K562 (cell line): ENCODE data around the gene CLCF1. TPM values are rescaled to one million over a fixed set of nuclear protein-coding genes. Genes with fewer than 3 reads are reported as not detected.

Source experiments
- ATAC-seq: fragments of 200-7000 bp; cut with Tn5 transposase; 3 replicates; pipeline ENCODE4 v1.9.1; 2020; ENCODE audit warnings: moderate library complexity
- BruUV-seq: library from RNA; stranded (reverse); fragments of 400-500 nt; replicated peaks from 2 replicates; lab custom pipeline; 2021; lab: Mats Ljungman, UMichigan
- CTCF ChIA-PET: fragments of 300-600 bp; formaldehyde crosslinking; extraction: SDS; loops from one replicate; lab custom pipeline; 2021; ENCODE audit warnings: low intra/inter-chr PET ratio; lab: Yijun Ruan, JAX
- POLR2A ChIA-PET: fragments of 300-600, 350-650 bp; sonication (Branson Sonifier 250); formaldehyde crosslinking; extraction: SDS; loops from one replicate; lab custom pipeline; 2021; ENCODE audit warnings: antibody characterized with exemption, inconsistent platforms; lab: Yijun Ruan, JAX
- DNase-seq, 4 experiments: peaks; one replicate each; pipeline versions ENCODE4 v3.0.0 to v3.0.0-alpha.2; 2011 to 2018; ENCODE audit warnings: low spot score in 3 of 4, mixed read lengths in 3 of 4; ENCODE audit errors: extremely low read depth in 1 of 4
- FAIRE-seq: peaks from 2 replicates; lab custom pipeline; 2011; peaks lifted over from hg19 to GRCh38; lab: Jason Lieb, UNC
- H2AFZ ChIP-seq: 2 replicates; pipeline ENCODE4 v1.6.0; 2011; ENCODE audit warnings: low read depth, low read length, control low read depth, inconsistent platforms
- H3K27ac ChIP-seq: fragments of 200-600 bp; 3 replicates; pipeline ENCODE4 v1.8.0; 2011; ENCODE audit warnings: low read depth, mild to moderate bottlenecking, control low read depth, inconsistent platforms, low read length, moderate library complexity, mixed read lengths; ENCODE audit errors: extremely low read depth
- H3K27me3 ChIP-seq, 2 experiments: fragments of 300-600 bp in 1 of 2; 2 replicates in 1 of 2; 3 replicates in 1 of 2; pipeline versions ENCODE4 v1.6.0 to v1.8.0; 2011; ENCODE audit warnings: inconsistent platforms in 2 of 2, low read length in 2 of 2, mild to moderate bottlenecking in 1 of 2, mixed read lengths in 1 of 2, moderate library complexity in 1 of 2; ENCODE audit not compliant: control insufficient read depth in 2 of 2, insufficient read depth in 2 of 2
- H3K36me3 ChIP-seq: fragments of 300-600 bp; 3 replicates; pipeline ENCODE4 v1.8.0; 2011; ENCODE audit warnings: mild to moderate bottlenecking, low read length, inconsistent platforms; ENCODE audit not compliant: control insufficient read depth, insufficient read depth
- H3K4me1 ChIP-seq, 2 experiments: fragments of 200-600 bp in 1 of 2; replicated peaks in 1 of 2; 2 replicates in 1 of 2; 3 replicates in 1 of 2; pipeline versions ENCODE4 v1.5.1 to v1.8.0; 2011; ENCODE audit warnings: inconsistent platforms in 2 of 2, low read length in 2 of 2, mild to moderate bottlenecking in 1 of 2, mixed read lengths in 1 of 2, moderate library complexity in 1 of 2; ENCODE audit not compliant: control insufficient read depth in 2 of 2, insufficient read depth in 2 of 2
- H3K4me2 ChIP-seq: 2 replicates; pipeline ENCODE4 v1.6.1; 2011; ENCODE audit warnings: low read length, control low read depth, inconsistent platforms, mixed read lengths; ENCODE audit not compliant: insufficient read depth
- H3K4me3 ChIP-seq: fragments of 200-600 bp; sonication (generic), shearing (Covaris generic); 2 replicates; pipeline ENCODE4 v1.5.1; 2016; ENCODE audit warnings: control low read depth, inconsistent platforms
- H3K79me2 ChIP-seq: fragments of 200-600 bp; 3 replicates; pipeline ENCODE4 v1.8.0; 2011; ENCODE audit warnings: low read length, inconsistent platforms; ENCODE audit not compliant: control insufficient read depth, insufficient read depth
- H3K9ac ChIP-seq, 2 experiments: 2 replicates each; pipeline versions ENCODE4 v1.6.0 to v1.6.1; 2011; ENCODE audit warnings: low read depth in 2 of 2, low read length in 2 of 2, control low read depth in 1 of 2, inconsistent platforms in 1 of 2, mild to moderate bottlenecking in 1 of 2, mixed read lengths in 1 of 2; ENCODE audit not compliant: insufficient read depth in 1 of 2
- H3K9me1 ChIP-seq: one replicate; pipeline ENCODE4 v1.6.0; 2011; ENCODE audit warnings: inconsistent platforms, mild to moderate bottlenecking, low read length, moderate library complexity; ENCODE audit not compliant: control insufficient read depth, insufficient read depth
- H3K9me3 ChIP-seq: replicated peaks from 2 replicates; pipeline ENCODE4 v1.5.1; 2011; ENCODE audit warnings: low read depth, low read length, inconsistent platforms; ENCODE audit not compliant: control insufficient read depth, insufficient read depth
- H4K20me1 ChIP-seq: replicated peaks from 2 replicates; pipeline ENCODE4 v1.6.1; 2011; ENCODE audit warnings: low read length, inconsistent platforms, mixed read lengths; ENCODE audit not compliant: control insufficient read depth, insufficient read depth
- HDGF ChIP-seq: fragments of 450-650 bp; IDR thresholded peaks from 2 replicates; pipeline ENCODE4 v1.6.1; 2016
- HSF4 ChIP-seq: fragments of 250-450 bp; sonication (Bioruptor Pico); IDR thresholded peaks from 2 replicates; pipeline ENCODE4 v2.1.2; 2022; ENCODE audit warnings: mild to moderate bottlenecking, moderate library complexity, borderline replicate concordance
- MCM3 ChIP-seq: fragments of 450-650 bp; IDR thresholded peaks from 2 replicates; pipeline ENCODE4 v1.6.1; 2016
- PHF8 ChIP-seq: fragments of 200-600 bp; sonication (generic); IDR thresholded peaks from 2 replicates; pipeline ENCODE4 v1.6.1; 2012; ENCODE audit warnings: mixed run types, mild to moderate bottlenecking, inconsistent platforms, low read length, moderate library complexity, borderline replicate concordance
- POLR2H ChIP-seq: IDR thresholded peaks from 2 replicates; pipeline ENCODE4 v1.6.1; 2016; ENCODE audit warnings: missing genetic modification characterization, low read depth, mild to moderate bottlenecking, control low read depth, missing compliant biosample characterization, moderate library complexity
- SIN3B ChIP-seq: fragments of 450-650 bp; IDR thresholded peaks from 2 replicates; pipeline ENCODE4 v1.6.1; 2017; ENCODE audit warnings: low read depth, mild to moderate bottlenecking, moderate library complexity
- STAT5B ChIP-seq: fragments of 250-450 bp; sonication (Bioruptor Pico); IDR thresholded peaks from 2 replicates; pipeline ENCODE4 v1.8.0; 2021; ENCODE audit warnings: mild to moderate bottlenecking, inconsistent platforms
- ZSCAN32 ChIP-seq: fragments of 450-650 bp; formaldehyde crosslinking; IDR thresholded peaks from 2 replicates; pipeline ENCODE4 v1.4.0; 2020; ENCODE audit warnings: mild to moderate bottlenecking, moderate library complexity
- WGBS: fragments of 100-300 bp; shearing (Covaris generic); methylation state at CpG from one replicate; pipeline ENCODE4 v1.1.6; 2016; ENCODE audit warnings: low coverage, mixed read lengths; ENCODE audit not compliant: insufficient coverage; ENCODE audit errors: missing lambda C conversion rate; 5-methylcytosine and 5-hydroxymethylcytosine counted together
- in situ Hi-C: fragments of 300-500 bp; cut with MboI; formaldehyde crosslinking; loops from 4 replicates; pipeline ENCODE4 v1.15.0; 2018; ENCODE audit warnings: inconsistent platforms, mixed read lengths
- intact Hi-C: fragments of 100-400 bp; cut with micrococcal nuclease; formaldehyde crosslinking; loops from 2 replicates; pipeline ENCODE4 v1.14.2; 2022
- polyA plus RNA-seq, 8 experiments: library from polyadenylated mRNA; depleted of rRNA in 4 of 8; stranded (reverse) in 5 of 8; unstranded in 3 of 8; fragments of >200 nt; fragmentation: Nextera tagmentation in 2 of 8; fragmentation: Illumina TruSeq in 1 of 8; extraction: Ambion mirVana in 2 of 8; extraction: Trizol in 1 of 8; gene quantifications; 2 replicates each; pipeline versions ENCODE4 v1.2.1 to v1.2.3, GENCODE V29; 2011 to 2014; ENCODE audit warnings: inconsistent platforms in 1 of 8, missing spikeins in 1 of 8
- total RNA-seq, 7 experiments: library from RNA; depleted of rRNA in 6 of 7; stranded (reverse); fragments of >200 nt in 6 of 7; fragmentation: Illumina TruSeq in 2 of 7; extraction: Trizol in 2 of 7; gene quantifications; 2 replicates each; pipeline versions ENCODE4 v1.2.1 to v1.2.3, GENCODE V29; 2011 to 2021; ENCODE audit warnings: low replicate concordance in 1 of 7
- TF ChIP-seq, protein P1 (sequence below): sonication (generic); formaldehyde crosslinking; IDR thresholded peaks from 2 replicates; pipeline ENCODE4 v1.9.0; 2022; ENCODE audit warnings: mild to moderate bottlenecking, missing genetic modification reagents
- TF ChIP-seq, protein P2 (sequence below): fragments of 450-650 bp; IDR thresholded peaks from 2 replicates; pipeline ENCODE4 v1.6.1; 2016; ENCODE audit warnings: mild to moderate bottlenecking, moderate library complexity

Gene CLCF1
- total and polyA plus RNA-seq, 9 of the 15 experiments (the other 6 are each of a cell fraction or from before 2014, with no cell fraction given), result 0.49 to 5.8 (median 3.0) TPM

GRCh38 chr11:67372321-67372992, 941 bp downstream of the CLCF1 start:
- Histone ChIP-seq H3K9ac (peak overlapping the region; percentile 90 to 95; a peak in 3 of 4 replicates), H3K36me3 (no peaks in the 10 kb centered on the region), H3K4me2 (peak overlapping the region; percentile 79), H3K27ac (peak overlapping the region; percentile 95), H3K79me2 (peaks cover 39% of the 10 kb centered on the region; the same call in 2 of the 3 replicates), H3K4me3 (peak overlapping the region; percentile 96), H2AFZ (peak overlapping the region; percentile 62), H3K27me3 (no peaks in the 10 kb centered on the region), H4K20me1 (no peaks in the 10 kb centered on the region), H3K9me3 (no peaks in the 10 kb centered on the region), H3K9me1 (no peaks in the 10 kb centered on the region), H3K4me1 (peaks cover 52 to 69% of the 10 kb centered on the region in 2 experiments)
- DNase-seq, result peak; percentile 67 to 89 (median 83)
- BruUV-seq, result no TSS peak
- POLR2A ChIA-PET, result interaction anchor here (1.2 to 3.0 kb wide), 3 partner anchors 9 to 21 kb away, joined by 3 to 10 read pairs (median 5); no protein-coding TSS in a partner anchor
- ATAC-seq, result peak; percentile 5
- 4% methylated on average over 25 of the region's 78 CpGs for WGBS
- no peak for FAIRE-seq
- intact Hi-C loops, result no loop called here
- in situ Hi-C loops, result no loop called here
- CTCF ChIA-PET, result interaction anchor here (4.1 kb wide), 1 partner anchor 15 kb away, joined by 21 read pairs; no protein-coding TSS in a partner anchor
- no peak for TF ChIP-seq HSF4 (CRISPR knock-in tag)
- TF ChIP-seq MCM3, result no peak
- 0 out of 2 replicates have a peak, but pooled peaks have one; percentile 15 for TF ChIP-seq ZSCAN32 (CRISPR knock-in tag)
- TF ChIP-seq SIN3B, result no peak
- TF ChIP-seq, protein P1, sequence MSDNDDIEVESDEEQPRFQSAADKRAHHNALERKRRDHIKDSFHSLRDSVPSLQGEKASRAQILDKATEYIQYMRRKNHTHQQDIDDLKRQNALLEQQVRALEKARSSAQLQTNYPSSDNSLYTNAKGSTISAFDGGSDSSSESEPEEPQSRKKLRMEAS (CRISPR knock-in tag), result no peak
- TF ChIP-seq STAT5B, result no peak
- TF ChIP-seq HDGF, result no peak
- no peak for TF ChIP-seq POLR2H (tag)
- TF ChIP-seq PHF8, result peak; percentile 57; the same call in 1 of the 2 replicates
- TF ChIP-seq, protein P2, sequence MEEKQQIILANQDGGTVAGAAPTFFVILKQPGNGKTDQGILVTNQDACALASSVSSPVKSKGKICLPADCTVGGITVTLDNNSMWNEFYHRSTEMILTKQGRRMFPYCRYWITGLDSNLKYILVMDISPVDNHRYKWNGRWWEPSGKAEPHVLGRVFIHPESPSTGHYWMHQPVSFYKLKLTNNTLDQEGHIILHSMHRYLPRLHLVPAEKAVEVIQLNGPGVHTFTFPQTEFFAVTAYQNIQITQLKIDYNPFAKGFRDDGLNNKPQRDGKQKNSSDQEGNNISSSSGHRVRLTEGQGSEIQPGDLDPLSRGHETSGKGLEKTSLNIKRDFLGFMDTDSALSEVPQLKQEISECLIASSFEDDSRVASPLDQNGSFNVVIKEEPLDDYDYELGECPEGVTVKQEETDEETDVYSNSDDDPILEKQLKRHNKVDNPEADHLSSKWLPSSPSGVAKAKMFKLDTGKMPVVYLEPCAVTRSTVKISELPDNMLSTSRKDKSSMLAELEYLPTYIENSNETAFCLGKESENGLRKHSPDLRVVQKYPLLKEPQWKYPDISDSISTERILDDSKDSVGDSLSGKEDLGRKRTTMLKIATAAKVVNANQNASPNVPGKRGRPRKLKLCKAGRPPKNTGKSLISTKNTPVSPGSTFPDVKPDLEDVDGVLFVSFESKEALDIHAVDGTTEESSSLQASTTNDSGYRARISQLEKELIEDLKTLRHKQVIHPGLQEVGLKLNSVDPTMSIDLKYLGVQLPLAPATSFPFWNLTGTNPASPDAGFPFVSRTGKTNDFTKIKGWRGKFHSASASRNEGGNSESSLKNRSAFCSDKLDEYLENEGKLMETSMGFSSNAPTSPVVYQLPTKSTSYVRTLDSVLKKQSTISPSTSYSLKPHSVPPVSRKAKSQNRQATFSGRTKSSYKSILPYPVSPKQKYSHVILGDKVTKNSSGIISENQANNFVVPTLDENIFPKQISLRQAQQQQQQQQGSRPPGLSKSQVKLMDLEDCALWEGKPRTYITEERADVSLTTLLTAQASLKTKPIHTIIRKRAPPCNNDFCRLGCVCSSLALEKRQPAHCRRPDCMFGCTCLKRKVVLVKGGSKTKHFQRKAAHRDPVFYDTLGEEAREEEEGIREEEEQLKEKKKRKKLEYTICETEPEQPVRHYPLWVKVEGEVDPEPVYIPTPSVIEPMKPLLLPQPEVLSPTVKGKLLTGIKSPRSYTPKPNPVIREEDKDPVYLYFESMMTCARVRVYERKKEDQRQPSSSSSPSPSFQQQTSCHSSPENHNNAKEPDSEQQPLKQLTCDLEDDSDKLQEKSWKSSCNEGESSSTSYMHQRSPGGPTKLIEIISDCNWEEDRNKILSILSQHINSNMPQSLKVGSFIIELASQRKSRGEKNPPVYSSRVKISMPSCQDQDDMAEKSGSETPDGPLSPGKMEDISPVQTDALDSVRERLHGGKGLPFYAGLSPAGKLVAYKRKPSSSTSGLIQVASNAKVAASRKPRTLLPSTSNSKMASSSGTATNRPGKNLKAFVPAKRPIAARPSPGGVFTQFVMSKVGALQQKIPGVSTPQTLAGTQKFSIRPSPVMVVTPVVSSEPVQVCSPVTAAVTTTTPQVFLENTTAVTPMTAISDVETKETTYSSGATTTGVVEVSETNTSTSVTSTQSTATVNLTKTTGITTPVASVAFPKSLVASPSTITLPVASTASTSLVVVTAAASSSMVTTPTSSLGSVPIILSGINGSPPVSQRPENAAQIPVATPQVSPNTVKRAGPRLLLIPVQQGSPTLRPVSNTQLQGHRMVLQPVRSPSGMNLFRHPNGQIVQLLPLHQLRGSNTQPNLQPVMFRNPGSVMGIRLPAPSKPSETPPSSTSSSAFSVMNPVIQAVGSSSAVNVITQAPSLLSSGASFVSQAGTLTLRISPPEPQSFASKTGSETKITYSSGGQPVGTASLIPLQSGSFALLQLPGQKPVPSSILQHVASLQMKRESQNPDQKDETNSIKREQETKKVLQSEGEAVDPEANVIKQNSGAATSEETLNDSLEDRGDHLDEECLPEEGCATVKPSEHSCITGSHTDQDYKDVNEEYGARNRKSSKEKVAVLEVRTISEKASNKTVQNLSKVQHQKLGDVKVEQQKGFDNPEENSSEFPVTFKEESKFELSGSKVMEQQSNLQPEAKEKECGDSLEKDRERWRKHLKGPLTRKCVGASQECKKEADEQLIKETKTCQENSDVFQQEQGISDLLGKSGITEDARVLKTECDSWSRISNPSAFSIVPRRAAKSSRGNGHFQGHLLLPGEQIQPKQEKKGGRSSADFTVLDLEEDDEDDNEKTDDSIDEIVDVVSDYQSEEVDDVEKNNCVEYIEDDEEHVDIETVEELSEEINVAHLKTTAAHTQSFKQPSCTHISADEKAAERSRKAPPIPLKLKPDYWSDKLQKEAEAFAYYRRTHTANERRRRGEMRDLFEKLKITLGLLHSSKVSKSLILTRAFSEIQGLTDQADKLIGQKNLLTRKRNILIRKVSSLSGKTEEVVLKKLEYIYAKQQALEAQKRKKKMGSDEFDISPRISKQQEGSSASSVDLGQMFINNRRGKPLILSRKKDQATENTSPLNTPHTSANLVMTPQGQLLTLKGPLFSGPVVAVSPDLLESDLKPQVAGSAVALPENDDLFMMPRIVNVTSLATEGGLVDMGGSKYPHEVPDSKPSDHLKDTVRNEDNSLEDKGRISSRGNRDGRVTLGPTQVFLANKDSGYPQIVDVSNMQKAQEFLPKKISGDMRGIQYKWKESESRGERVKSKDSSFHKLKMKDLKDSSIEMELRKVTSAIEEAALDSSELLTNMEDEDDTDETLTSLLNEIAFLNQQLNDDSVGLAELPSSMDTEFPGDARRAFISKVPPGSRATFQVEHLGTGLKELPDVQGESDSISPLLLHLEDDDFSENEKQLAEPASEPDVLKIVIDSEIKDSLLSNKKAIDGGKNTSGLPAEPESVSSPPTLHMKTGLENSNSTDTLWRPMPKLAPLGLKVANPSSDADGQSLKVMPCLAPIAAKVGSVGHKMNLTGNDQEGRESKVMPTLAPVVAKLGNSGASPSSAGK, result peak; percentile 32; the same call in 1 of the 2 replicates
